ENCODE results near the gene RNF157.

Gene RNF157

GRCh38 chr17:76138896-76139752, 101.2 kb downstream of the RNF157 start:
- no peak for TF ChIP-seq ZNF274 (IDR thresholded peaks at IDR 0.05; ENCODE audit: low read depth, low read length)
- no peak overlapping the region for H3K4me3 ChIP-seq (ENCODE audit: low read length)

DNA sequence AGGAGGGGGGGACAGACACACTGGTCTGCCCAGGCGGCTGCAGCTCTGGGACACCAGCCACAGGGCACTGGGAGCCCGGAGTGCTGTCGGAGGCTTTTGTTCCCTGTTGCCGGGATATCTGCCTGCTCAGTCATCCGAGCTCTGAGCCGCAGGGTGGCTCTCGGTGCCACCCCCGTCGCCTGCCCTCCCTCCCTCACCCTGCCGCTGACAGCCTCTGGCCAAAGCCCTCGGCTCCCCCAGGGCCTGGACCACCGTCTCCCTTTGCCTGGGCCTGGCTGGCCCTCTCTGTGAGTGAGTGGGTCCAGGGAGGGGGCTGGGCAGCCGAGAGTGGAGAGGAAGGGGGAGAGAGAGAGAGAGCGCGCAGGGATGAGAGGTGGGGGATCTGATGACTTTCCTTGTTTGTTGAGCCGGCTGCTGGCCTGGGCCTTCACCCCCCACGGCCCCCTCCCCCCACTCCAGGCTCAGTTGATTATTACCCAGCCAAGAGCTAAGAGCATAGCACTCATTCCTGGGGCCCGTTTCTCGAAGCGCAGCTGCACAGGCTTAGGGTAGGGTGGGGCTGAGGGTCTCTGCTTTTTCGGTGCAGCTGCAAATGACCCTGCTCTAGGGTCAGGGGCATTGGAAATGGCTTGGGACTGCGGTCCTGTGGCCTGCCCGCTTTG, 101.9 kb downstream of the RNF157 start:
- no peak for TF ChIP-seq ZNF274 (IDR thresholded peaks at IDR 0.05; ENCODE audit: low read depth, low read length)
- H3K4me3 ChIP-seq (ENCODE audit: low read length), result no peak overlapping the region

DNA sequence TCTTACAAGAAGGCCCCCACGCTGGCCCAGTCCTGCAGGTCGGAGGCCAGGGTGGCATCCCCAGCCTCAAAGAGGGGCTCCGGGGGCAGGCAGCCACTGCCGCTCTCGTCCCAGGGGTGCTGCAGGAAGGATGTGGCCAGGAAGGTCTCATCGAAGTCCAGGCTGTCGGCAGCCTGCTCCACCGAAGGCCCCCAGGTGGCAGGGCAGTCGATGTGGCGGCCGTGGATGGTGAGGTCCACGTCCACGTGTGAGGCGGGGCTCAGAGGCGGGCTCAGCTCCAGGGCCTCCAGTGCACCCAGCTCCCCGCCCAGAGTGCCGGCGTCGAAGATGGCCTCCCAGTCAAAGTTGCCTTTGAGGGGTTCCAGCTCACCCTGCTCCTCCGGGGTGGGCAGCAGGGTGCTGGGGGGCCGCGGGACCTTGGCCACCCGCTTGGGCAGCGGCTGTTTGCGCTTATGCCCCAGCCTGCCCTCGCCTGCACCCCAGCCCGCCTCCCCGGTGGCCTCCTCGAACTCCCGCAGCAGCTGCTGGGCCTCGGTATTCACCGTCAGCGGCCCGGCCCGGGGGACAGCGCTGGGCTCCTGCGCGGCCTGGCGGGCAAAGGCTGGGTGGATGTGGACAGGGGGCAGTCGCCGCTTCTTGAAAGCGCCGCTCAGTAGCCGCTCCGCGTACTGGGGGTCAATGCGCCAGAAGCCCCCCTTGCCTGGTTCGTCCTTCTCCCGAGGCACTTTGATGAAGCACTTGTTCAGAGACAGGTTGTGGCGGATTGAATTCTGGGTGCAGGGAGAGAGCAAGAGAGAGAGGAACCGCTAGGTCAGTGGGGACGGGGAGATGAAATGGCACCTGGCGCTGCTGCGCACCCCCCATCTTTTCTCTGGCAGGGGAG, 102.7 kb downstream of the RNF157 start:
- no peak for TF ChIP-seq ZNF274 (IDR thresholded peaks at IDR 0.05; ENCODE audit: low read depth, low read length)
- no peak overlapping the region for H3K4me3 ChIP-seq (ENCODE audit: low read length)

- TF ChIP-seq ZNF274 (IDR thresholded peaks at IDR 0.05; ENCODE audit: low read depth, low read length), result no peak
- no peak overlapping the region for H3K4me3 ChIP-seq (ENCODE audit: low read length)
Measured at GRCh38 chr17:76137001-76137350, 103.3 kb downstream of the RNF157 start.

- H3K4me3 ChIP-seq (ENCODE audit: low read length), result no peak overlapping the region
- no peak for TF ChIP-seq ZNF274 (IDR thresholded peaks at IDR 0.05; ENCODE audit: low read depth, low read length)
Measured at GRCh38 chr17:76136276-76137000, 103.9 kb downstream of the RNF157 start.

GRCh38 chr17:76135810-76136188, 104.5 kb downstream of the RNF157 start:
- TF ChIP-seq ZNF274 (IDR thresholded peaks at IDR 0.05; ENCODE audit: low read depth, low read length), result no peak
- H3K4me3 ChIP-seq (ENCODE audit: low read length), result no peak overlapping the region

DNA sequence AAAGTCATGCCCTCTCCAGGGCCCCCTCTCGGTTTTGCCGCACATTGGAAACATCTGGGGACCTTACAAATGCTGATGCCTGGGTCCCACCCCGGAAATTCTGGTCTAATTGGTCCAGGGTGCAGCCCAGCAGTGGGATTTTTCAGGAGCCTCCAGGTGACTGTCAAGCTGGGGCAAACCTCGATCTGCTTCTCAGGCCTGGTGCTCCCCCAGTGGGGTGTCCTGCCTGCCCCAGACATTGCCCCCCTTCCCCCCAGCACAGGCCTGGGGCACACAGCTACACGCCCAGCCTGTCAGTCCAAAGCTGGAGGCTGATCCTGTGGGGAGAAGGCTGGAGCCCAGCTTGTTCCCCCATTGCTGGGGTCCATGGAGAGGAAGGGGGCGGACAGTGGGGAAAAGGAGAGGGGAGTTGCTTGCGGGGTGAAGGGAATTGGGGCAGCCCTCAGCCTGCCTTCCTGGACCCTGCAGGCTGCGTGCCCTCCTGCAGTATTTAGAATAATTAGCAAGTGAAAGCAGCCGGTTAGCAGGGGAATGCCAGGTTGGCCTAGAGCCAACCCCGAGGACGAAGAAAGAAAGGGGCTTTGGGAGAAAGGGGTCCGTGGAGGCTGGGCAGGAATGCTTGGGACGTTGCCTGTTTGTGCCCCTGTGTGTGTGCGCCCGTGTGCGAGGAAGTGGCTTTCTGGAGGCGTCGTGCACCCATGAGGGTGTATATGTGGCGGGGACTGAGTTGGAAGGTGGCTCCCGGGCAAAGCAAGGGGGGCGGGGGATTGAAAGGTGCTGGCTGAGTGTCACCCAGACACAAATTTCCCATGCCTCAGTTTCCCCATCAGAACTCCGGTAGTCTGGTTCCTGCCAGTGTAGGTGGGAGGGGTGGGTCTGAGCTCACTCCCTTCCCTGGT, 105.1 kb downstream of the RNF157 start:
- H3K4me3 ChIP-seq (ENCODE audit: low read length), result no peak overlapping the region
- no peak for TF ChIP-seq ZNF274 (IDR thresholded peaks at IDR 0.05; ENCODE audit: low read depth, low read length)

DNA sequence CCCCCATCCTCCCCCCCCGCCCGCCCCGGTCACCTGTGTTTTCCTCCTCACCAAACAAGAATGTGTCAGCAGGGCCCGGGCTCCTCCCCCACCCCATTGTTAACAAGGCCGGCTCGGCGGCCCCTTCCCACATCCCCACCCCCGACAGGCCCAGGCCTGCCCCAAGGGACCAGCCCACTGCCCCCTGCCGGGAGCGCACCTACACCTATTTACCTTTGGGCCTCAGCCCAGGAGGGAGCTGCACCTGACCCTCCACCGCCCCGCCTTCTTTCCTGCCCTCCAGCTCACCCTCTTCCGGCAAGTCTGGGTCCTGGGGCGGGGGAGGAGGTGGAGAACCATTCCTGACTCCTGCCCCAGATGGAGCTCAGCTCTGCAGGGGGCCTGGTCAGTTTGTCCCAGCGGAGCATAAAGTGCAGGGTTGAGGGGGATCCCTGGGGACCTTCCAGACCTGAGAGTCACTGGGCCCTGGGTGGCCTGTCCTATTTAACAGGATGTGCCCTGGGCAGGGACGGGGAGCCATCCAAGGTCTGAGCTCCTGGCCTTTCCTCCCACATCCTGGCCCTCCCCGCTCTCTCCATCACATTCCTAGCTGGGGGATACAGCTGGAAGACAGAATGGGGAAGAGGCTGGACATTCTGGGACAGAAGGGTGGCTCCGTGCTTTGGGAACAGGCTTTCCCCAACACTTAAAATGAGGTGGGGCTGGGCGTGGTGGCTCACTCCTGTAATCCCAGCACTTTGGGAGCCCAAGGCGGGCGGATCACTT, 107.5 kb downstream of the RNF157 start:
- H3K4me3 ChIP-seq (ENCODE audit: low read length), result no peak overlapping the region
- no peak for TF ChIP-seq ZNF274 (IDR thresholded peaks at IDR 0.05; ENCODE audit: low read depth, low read length)

DNA sequence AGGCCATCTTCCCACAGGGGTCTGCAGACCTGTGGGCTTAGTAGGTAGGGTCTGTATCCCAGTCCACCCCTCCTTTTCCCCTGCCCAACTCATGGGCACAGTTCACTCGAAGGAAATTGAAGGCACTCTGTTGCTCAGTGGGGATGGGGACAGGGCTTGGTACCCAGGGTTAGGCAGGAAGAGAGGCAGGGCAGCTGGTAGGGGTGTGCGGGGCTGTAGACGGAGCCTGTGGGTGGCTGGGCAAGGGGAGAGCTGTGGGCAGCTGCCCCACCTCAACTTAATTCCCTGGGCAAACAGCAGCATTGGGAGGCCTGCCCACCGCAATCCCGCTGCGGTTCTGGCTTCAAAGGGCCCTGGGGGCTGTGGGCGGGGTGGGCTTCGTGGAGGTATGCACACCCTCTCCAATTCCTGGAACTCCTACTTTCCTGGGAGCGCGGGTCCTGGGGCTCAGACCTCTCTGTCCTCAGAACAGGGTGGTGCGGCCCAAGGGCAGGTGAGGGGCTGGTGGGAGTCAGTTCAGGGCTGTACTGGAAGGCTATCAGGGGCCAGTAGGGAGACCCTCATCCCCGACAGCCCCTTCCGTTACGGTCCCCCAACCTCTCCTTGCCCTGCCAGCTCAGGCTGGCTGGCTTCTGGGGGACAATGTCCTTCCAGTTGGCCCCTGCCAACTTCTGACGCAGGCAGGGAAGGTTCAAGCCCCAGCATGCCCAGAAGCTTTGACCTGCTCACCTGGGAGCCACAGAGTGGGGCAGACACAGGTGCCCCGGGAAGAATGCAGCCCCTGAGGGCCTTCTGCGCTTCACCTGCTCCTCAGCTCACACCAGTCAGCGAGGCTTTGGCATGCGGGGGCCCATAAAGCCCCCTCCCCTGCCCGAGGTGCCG, 108.4 kb downstream of the RNF157 start:
- no peak overlapping the region for H3K4me3 ChIP-seq (ENCODE audit: low read length)
- TF ChIP-seq ZNF274 (IDR thresholded peaks at IDR 0.05; ENCODE audit: low read depth, low read length), result no peak

DNA sequence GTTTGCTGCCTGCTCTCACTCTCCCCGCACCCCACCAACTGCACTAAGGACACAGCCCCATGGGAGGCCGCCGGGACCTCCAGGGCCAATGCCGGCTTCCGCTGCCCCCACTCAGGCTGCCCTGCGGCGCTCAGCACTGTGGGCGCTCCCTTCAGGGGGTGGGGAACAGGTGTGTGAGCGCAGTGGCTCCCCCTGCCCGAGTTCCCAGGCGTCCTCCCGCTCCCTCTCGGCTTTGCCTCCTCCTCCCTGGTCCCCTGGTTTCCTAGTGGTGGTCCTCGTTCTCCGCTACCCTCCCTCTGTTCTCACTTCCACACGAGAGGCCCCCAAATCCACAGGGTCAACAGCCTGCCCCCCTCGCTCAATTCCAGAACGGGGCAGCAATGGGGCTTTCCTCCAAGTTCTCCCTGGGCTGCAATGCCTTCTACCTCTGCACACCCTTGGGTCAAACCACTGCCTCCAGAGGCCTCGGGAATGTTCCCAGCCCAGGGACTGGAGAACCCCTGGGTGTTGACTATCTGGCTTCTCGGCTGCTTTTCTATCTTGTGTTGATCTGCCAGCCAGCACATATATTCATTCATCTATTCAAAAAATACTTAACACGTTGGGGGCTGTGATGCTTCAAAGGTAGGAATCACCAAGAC, 109.1 kb downstream of the RNF157 start:
- no peak overlapping the region for H3K4me3 ChIP-seq (ENCODE audit: low read length)
- no peak for TF ChIP-seq ZNF274 (IDR thresholded peaks at IDR 0.05; ENCODE audit: low read depth, low read length)

DNA sequence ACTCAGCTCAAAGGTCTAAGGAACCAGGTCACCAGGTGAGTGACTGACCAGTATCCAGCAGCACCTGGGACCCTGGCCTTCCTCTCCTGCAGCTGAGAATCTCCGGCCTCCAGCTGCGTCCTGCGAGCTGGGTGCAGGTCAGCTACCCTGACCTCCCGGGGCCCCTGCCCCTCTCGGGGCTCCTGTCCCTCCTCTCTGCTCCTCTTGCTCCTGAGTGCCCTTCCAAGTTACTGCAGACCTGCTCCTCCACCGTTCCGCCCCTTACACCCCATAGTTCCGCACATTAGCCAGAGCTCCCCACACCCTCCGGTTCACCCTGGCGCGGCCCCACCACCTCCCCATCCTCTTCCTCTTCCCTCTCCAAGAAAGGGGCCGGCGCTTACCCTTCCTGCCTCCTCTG, 109.8 kb downstream of the RNF157 start:
- TF ChIP-seq ZNF274 (IDR thresholded peaks at IDR 0.05; ENCODE audit: low read depth, low read length), result no peak

More for the DNA sequence above, 109.8 kb downstream of the RNF157 start:
- H3K4me3 ChIP-seq (ENCODE audit: low read length), result no peak overlapping the region

Data from GM08714 (cell line).